NCI-H1417 (cell line): ENCODE measurements around the gene FRAS1.
"Not testable (repeated sequence)": the region's sequence is repeated elsewhere in the genome, so short reads cannot be mapped to it uniquely, and the experiment has no call there.

Source experiments
- DNase-seq, 3 experiments: peaks; one replicate each; lab custom pipeline; 2025; lab: John Stamatoyannopoulos, UW

FRAS1 gene

DNA sequence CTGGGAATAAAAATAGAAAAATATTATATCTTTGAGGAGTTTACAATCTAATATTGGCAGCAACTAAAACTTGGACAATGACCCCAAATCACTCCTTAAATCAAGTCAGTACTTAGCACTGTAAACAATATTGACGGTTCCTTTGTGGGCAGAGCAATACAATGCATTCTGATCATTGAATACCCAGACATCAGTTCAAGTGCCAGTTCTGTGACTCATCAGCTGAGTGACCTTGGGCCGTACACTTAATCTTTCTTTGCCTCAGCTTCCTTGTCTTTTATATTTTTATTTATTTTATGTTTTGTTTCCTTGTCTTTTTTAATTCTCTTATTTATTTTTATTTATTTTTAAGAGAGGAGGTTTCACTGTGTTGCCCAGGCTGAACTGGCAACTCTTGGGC is 382.2 kb downstream of the FRAS1 start:
- no peak for DNase-seq

DNA sequence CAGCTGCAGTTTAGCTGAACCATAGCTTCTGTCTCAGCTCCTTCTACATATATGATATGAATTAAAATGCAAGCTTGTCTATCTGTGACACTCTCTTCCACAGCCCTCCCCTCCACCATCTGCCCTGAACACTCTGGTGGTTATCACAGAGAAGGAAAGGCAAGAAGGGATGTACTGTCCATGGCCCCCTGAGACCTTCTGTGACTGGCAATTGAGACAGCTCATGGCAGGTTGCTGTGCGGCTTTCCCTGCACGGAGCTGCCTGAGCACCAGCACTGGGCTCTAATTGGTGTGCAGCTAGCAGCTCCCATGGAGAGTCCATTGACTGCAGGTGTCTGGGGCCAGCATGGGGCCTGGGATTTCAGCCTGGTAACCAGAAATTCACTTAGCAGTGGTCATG is 384.6 kb downstream of the FRAS1 start:
- DNase-seq = peak in 2 of 3 experiments; percentile 23 to 54

DNA sequence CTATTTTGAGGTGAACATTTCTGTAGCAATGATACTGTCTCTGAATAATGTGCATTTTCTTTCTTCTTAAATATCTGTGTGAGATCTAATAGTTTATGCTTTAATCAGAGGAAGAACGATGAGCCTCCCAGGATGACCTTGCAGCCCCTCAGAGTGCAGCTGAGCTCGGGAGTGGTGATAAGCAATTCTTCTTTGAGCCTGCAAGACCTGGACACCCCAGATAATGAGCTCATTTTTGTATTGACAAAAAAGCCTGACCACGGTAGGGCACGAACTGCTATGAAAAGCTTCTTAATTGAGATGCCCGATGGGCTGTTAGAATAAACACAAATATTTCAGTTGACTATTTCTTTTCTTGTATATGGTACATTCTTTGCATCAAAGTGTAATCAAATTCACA is 389.5 kb downstream of the FRAS1 start:
- no peak for DNase-seq

- DNase-seq = no peak
Measured at GRCh38 chr4:78451407-78451806, 394.3 kb downstream of the FRAS1 start.

DNA sequence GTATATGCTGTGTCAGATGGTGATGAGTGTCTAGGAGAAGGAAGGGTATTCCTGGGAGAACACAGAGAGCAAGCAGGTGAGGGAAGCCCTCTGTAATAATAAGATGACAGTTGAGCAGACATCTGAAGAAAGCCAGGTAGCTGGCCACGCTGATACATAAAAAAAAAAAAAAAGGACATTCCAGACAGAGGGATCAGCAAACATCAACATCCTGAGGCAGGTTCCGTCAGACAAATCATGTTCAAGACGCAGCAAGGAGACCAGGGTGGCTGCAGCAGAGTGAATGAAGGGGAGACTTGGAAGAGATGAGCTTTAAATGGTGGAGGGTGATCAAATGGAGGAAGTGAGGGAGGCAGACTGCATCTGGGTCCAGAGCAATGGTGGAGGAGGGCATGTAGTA is 396.9 kb downstream of the FRAS1 start:
- no peak for DNase-seq

DNA sequence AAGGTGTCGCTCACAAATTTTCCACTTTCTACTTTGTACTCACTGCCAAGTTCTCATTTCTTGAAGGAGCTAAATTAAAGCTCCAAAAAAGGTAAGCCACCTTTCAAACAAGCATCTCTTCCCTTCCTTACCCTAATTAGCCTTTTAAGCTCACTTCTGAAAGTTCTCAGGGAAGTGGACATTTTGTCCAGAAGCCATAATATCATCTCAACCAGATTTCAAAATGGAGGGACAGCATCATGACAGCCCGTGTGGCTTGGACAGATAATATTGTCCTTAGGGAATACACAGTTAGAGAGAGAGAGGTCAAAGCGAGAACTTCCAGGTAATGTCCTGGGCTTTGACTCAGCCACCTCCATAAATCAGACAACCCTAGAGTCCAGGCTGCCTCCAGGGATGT is 400.6 kb downstream of the FRAS1 start:
- no peak for DNase-seq

DNA sequence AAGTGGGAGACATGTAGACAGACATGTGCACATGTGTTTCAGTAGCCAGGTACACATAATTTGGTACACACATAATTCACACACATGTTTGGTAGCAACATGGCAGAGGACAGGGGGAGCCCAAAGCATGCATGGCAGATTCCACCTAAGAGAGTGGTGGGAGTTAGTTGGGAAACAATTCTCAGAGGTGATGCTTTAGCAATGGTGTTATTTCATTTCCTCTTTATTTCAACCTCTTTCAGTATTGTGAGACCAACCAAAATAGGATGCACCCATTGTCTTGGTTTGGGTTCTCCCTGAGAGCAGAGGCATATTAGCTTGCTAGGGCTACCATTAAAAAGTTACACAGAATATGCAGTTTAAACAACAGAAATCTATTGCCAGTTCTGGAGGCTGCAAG is 402.2 kb downstream of the FRAS1 start:
- no peak for DNase-seq

GRCh38 chr4:78460368-78460767 is 403.2 kb downstream of the FRAS1 start:
- no peak for DNase-seq

DNA sequence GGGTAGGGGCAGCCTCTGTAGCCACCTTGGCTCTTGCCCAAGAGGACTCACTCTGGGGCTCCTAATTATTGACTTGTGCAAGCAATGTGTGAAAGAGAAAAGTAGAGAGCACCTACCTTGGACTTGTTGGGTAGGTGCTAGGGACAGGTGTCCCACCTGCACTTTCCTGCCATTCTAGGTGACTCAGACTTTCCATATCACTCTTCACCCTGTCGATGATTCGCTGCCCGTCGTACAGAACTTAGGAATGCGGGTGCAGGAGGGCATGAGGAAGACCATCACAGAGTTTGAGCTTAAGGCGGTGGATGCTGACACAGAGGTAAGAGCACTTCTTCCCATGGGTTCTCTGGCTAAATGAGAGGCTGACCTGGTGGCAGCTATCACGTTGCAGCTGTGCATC is 407.1 kb downstream of the FRAS1 start:
- no peak for DNase-seq

DNA sequence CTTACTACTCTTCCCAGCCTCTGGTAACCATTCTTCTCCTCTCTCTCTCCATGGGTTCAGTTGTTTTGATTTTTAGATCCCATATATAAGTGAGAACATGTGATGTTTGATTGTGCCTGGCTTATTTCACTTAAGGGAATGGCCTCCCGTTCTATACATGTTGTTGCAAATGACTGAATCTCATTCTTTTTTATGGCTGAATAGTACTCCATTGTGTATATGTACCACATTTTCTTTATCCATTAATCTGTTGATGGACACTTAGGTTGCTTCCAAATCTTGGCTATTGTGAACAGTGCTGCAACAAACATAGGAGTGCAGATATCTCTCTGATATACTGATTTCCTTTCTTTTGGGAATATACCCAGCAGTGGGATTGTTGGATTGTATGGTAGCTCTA is 410.1 kb downstream of the FRAS1 start:
- DNase-seq = not testable (repeated sequence)

DNA sequence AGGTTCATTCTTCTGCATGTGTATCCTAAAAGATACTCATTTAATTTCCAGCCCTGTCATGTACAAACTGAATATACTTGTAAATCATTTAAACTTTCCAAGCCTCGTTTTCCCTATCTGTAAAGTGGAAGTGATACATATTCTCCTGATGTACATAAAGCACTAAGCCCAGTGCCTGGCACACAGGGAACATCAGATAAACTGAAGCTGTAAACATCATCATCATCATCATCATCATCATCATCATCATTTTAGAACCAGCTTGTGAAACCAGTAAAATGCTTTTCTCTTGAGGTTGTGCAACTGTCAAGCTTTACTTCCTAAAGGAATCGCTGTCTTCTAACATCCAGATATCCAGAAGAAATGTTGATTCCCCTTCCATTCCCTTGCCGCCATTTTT is 411.1 kb downstream of the FRAS1 start:
- no peak for DNase-seq

DNA sequence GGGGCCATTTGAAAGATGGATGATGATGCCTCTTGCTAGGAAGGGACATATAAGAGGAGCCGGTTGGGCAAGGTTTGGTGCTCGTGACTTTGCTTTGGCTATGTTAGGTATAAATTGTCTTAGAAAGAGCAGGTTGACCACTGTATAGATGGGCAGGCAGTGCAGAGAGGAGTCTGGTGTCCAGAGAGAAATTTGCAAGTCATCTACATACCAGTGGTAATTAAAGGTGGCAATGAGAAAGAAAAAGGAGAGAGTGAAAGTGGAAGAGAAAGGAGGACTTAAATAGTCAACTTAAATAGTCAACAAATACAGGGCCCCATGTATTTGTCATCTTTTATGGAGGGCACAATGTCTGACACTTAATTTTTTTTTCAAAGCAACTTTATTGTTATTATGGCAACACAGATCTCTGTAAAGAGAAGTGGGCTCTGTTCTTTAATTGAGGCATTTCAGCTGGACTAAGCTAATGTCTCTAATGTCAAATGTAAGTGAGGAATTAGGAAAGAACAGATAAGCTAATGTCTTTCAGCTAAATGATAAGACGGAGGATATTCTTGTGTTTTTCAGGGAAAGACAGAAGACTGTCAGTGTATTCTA is 419.1 kb downstream of the FRAS1 start:
- DNase-seq = no peak

DNA sequence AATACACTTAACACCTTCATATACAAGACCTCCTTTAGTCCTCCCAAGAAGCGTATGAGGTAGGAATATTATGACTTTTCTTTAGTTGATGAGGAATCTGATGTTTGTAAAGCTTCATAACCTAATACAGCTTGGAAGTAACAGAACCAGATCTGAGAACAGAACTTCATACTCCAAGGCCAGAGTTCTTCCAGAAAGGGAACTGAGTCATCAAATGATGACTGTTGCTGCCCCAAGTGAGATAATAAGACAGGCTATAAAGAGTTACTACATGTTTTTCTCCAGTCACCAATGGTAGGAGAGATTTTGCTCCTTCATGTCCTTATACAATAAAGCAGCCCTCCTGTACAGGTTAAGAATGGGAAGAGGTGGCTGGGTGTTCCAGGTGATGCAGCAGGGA is 420.2 kb downstream of the FRAS1 start:
- no peak for DNase-seq

- no peak for DNase-seq
Measured at GRCh38 chr4:78478523-78478922, 421.4 kb downstream of the FRAS1 start.

- DNase-seq = no peak
Measured at GRCh38 chr4:78480286-78480685, 423.2 kb downstream of the FRAS1 start.

DNA sequence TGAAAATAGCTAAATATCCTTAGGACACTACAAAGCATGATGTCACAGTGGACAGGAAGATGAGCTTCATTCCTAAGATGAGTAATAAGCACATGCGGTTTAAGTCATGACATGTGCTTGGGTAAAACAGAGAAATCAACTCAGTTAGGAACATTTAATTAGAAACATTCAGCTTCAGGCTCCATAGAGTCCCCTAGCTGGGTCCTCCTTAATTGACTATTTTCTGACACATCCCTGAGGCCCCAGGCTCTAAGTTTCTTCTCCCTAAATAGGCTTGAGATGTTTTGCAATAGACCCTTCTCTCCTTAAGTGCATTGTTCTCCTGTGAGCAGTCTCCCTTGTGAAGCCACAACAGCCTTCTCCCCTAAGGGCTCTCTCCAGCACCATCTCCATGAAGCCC is 424.1 kb downstream of the FRAS1 start:
- DNase-seq = no peak

- DNase-seq = no peak
Measured at GRCh38 chr4:78482281-78482680, 425.2 kb downstream of the FRAS1 start.

DNA sequence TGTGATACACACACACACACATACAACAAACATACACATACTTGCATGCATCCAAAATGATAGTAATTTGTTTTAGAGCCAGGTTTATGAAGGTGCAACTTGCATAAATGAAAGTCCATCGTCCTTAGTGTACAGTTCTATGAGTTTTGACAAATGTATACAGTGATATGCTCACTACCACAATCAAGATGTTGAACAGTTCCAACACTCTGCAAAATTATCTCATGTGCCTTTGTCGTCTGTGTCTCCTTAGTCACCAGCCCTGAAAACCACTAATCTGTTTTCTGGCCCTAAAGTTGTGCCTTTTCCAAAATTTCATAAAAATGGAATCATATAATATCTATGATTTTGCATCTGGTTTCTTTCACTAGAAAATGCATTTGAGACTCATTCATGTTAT is 426.7 kb downstream of the FRAS1 start:
- DNase-seq = no peak

DNA sequence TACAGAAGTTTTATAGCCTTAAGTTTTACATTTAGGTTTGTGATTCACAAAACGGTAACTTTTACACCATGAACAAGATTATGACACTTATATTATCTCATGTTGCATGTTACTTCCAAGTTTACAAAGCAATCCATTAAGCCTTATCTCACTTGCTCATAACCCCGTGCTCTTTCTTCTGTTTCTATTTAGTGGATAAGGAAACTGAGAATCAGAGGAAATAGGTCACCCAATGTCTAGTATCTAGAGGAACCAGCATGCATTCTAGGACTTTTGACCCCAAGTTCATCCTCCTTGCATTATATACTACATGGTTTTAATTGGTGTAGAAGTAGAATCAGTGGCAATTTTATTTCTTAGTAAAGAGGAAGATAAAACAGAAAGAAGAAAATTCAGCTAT is 427.5 kb downstream of the FRAS1 start:
- no peak for DNase-seq

- no peak for DNase-seq
Measured at GRCh38 chr4:78493731-78494130, 436.6 kb downstream of the FRAS1 start.

- DNase-seq = no peak
Measured at GRCh38 chr4:78496021-78496643, 439.0 kb downstream of the FRAS1 start.

- not testable (repeated sequence) for DNase-seq
Measured at GRCh38 chr4:78506260-78506659, 449.1 kb downstream of the FRAS1 start.

DNA sequence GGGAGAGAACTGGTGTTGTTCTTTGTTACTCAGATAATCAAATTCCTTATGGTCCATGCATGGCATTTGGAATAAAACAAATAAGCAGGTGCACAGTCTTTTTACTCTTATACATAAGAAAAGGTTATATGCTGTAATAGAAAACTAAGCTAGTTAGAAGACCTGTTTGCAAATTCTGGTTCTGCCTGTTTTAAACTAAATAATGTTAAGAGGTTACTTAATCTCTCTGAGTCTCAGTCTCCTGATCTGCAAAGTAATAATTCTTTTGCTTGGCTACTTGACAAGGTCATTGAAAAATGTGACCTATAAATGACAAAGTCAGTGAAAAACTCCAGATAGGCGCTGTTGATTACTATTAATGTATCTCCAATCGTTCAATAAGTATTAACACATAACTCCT is 451.9 kb downstream of the FRAS1 start:
- DNase-seq = no peak

DNA sequence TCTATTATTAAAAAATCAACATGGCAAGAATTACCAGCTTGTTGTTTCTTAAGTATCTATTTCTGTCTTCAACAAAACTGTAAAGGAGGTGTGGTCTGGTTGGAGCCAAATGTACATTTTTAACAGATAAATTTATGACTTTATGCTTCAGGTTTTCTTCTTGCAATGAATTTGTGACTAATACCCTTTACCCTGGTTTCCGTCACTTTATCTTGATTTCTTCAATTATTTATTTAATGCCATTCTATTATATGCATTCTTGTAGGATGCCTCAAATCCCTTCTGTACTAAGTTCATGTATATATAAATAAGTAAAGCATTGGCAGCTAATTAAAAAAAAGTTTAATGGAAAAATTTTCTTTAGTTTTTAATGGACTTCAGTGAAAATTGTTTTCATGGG is 453.0 kb downstream of the FRAS1 start:
- no peak for DNase-seq
